HG03575 (cell line): Measurements from ENCODE around the gene KRTAP2-2.
"Not testable (repeated sequence)": the region's sequence is repeated elsewhere in the genome, so short reads cannot be mapped to it uniquely, and the experiment has no call there.

ENCODE experiments used
- ATAC-seq: cut with Tn5 transposase; IDR thresholded peaks from one replicate; pipeline ENCODE4 v1.9.1; 2021; ENCODE audit not compliant: unreplicated experiment, insufficient number of reproducible peaks, low FRiP score; ENCODE audit errors: extremely low read depth

KRTAP2-2 gene

GRCh38 chr17:41055130-41055529 is at the start of gene KRTAP2-2:
KRTAP2-2 (minus strand) TSS chr17:41055230; CDS start chr17:41055211, 19 bp downstream.
- ATAC-seq, result not testable (repeated sequence)

- ATAC-seq, result not testable (repeated sequence)
Observed at GRCh38 chr17:41104386-41105038, 49.5 kb upstream of the KRTAP2-2 start.

GRCh38 chr17:41103896-41104295 is 48.9 kb upstream of the KRTAP2-2 start:
- no peak for ATAC-seq

GRCh38 chr17:41101586-41102259 is 46.7 kb upstream of the KRTAP2-2 start, which contains the start of gene KRTAP4-16:
KRTAP4-16 (minus strand) TSS chr17:41102209; CDS start chr17:41102209, 0 bp downstream.
- no peak for ATAC-seq

- ATAC-seq, result not testable (repeated sequence)
Observed at GRCh38 chr17:41099682-41100480, 44.9 kb upstream of the KRTAP2-2 start.

- ATAC-seq, result no peak
Observed at GRCh38 chr17:41098481-41098880, 43.5 kb upstream of the KRTAP2-2 start.

- no peak for ATAC-seq
Observed at GRCh38 chr17:41098042-41098441, 43.0 kb upstream of the KRTAP2-2 start, which contains the start of gene KRTAP4-8. KRTAP4-8 (minus strand) TSS chr17:41098142; CDS start chr17:41098084, 58 bp downstream.

GRCh38 chr17:41096055-41096454 is 41.0 kb upstream of the KRTAP2-2 start:
- ATAC-seq, result no peak

- not testable (repeated sequence) for ATAC-seq
Observed at GRCh38 chr17:41088760-41089352, 33.8 kb upstream of the KRTAP2-2 start.

GRCh38 chr17:41084100-41084856 is 29.2 kb upstream of the KRTAP2-2 start, which contains the start of gene KRTAP4-7:
KRTAP4-7 (plus strand) TSS chr17:41084150; CDS start chr17:41084207, 57 bp downstream.
- ATAC-seq, result not testable (repeated sequence)

GRCh38 chr17:41083427-41083826 is 28.4 kb upstream of the KRTAP2-2 start:
- not testable (repeated sequence) for ATAC-seq

- no peak for ATAC-seq
Observed at GRCh38 chr17:41082626-41083025, 27.6 kb upstream of the KRTAP2-2 start.

GRCh38 chr17:41076788-41077187 is 21.8 kb upstream of the KRTAP2-2 start:
- ATAC-seq, result no peak

GRCh38 chr17:41073676-41074075 is 18.6 kb upstream of the KRTAP2-2 start:
- no peak for ATAC-seq

GRCh38 chr17:41071606-41072360 is 16.8 kb upstream of the KRTAP2-2 start:
- no peak for ATAC-seq

- ATAC-seq, result no peak
Observed at GRCh38 chr17:41069031-41069430, 14.0 kb upstream of the KRTAP2-2 start.

- no peak for ATAC-seq
Observed at GRCh38 chr17:41067281-41067680, 12.3 kb upstream of the KRTAP2-2 start.
